Spinal cord (tissue), 10 donors: Measurements from ENCODE around the gene BRI3. TPM values are rescaled to one million over a fixed set of nuclear protein-coding genes. Genes with fewer than 3 reads are reported as not detected.

ENCODE experiments used
- DNase-seq, 6 donors: peaks; one replicate each; pipeline versions ENCODE4 v3.0.0 to v3.0.0-alpha.2; 2013 to 2015; ENCODE audit warnings: low spot score in 6 of 6, low read depth in 4 of 6
- H3K27ac ChIP-seq: one replicate; pipeline ENCODE4 v1.5.1; 2013; ENCODE audit warnings: low read depth, low read length, control low read depth
- H3K27me3 ChIP-seq: one replicate; pipeline ENCODE4 v1.6.1; 2013; ENCODE audit warnings: low read length; ENCODE audit not compliant: control insufficient read depth, insufficient read depth
- H3K36me3 ChIP-seq: one replicate; pipeline ENCODE4 v1.6.1; 2013; ENCODE audit warnings: low read length; ENCODE audit not compliant: control insufficient read depth, insufficient read depth
- H3K4me1 ChIP-seq: one replicate; pipeline ENCODE4 v1.6.1; 2013; ENCODE audit warnings: low read length; ENCODE audit not compliant: control insufficient read depth, insufficient read depth
- H3K4me3 ChIP-seq: one replicate; pipeline ENCODE4 v1.5.1; 2013; ENCODE audit warnings: low read depth, low read length, control low read depth
- H3K9me3 ChIP-seq: one replicate; pipeline ENCODE4 v1.6.1; 2013; ENCODE audit warnings: low read length; ENCODE audit not compliant: control insufficient read depth, insufficient read depth
- WGBS: methylation state at CpG from one replicate; pipeline ENCODE4 v1.1.5; 2013; ENCODE audit warnings: missing lambda C conversion rate; ENCODE audit not compliant: insufficient coverage; 5-methylcytosine and 5-hydroxymethylcytosine counted together
- polyA plus RNA-seq, 2 donors: library from polyadenylated mRNA; unstranded; fragments of 120-200 nt; gene quantifications; one replicate each; pipeline ENCODE4 v1.2.1, GENCODE V29; 2013; ENCODE audit not compliant: insufficient read length in 2 of 2
- total RNA-seq, 2 donors: library from RNA; depleted of rRNA in 1 of 2; stranded (reverse); fragments of 120-200 nt in 1 of 2; fragments of >200 nt in 1 of 2; gene quantifications; one replicate each; pipeline versions ENCODE4 v1.2.3 to v1.2.4, GENCODE V29; 2013 to 2014
- donor health status: healthy.

Gene BRI3
- total and polyA plus RNA-seq, 4 donors, result 20.1 to 86.2 (median 76.4) TPM

DNA sequence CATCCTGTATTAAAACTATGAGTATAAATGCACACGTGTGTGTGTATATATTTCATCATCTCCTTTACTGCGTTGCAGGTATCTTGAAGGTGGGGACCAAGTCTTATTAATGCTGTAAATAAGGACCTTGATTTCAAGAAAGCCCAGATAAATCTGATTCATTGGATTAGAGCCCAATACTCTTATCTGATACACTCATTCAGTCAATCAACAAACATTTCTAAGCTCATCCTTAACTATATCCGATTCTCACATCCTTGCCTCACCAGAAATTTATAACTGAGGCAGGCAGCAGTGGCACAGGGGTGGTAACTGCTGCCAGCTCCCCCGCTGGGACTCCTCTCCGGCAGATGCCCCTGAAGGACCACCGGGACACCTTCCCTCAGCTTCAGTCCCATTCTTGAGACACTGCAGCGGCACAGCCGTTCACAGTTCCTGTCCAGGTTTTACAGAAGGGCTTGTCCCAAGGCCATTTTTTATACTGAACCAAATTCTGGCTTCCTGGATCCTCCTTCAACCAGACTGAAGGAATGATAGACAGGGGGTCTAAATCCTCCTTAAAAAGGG is 54.0 kb downstream of the BRI3 start:
- Histone ChIP-seq H3K4me1 (no peaks in the 10 kb centered on the region), H3K36me3 (no peaks in the 10 kb centered on the region), H3K27me3 (no peaks in the 10 kb centered on the region), H3K27ac (no peak overlapping the region), H3K9me3 (peaks cover 3% of the 10 kb centered on the region), H3K4me3 (no peak overlapping the region)
- DNase-seq, result no peak
- WGBS, result 94% methylated on average over 6 of the region's 8 CpGs

DNA sequence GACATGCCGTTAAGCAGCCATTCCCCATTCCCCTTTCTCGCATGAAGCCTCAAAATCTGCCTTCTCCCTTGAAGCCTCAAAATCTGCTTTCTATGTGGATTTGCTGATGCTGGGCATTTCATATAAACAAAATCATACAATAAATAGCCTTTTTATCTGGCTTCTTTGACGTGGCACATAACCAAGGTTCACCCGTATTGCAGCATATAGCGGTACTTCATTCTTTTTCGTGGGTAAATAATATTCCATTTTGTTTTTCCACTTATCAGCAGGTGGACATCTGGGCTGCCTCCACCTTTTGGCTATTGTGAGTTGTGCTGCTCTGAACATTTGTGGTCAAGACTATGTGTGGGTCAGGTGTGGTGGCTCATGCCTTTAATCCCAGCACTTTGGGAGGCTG is 57.0 kb downstream of the BRI3 start:
- H3K4me3 ChIP-seq, result no peak overlapping the region
- peaks cover 3% of the 10 kb centered on the region for H3K9me3 ChIP-seq
- no peak overlapping the region for H3K27ac ChIP-seq
- no CpG with 5 or more reads among the region's 6 CpGs for WGBS
- H3K4me1 ChIP-seq, result no peaks in the 10 kb centered on the region
- no peak for DNase-seq
- no peaks in the 10 kb centered on the region for H3K36me3 ChIP-seq
- H3K27me3 ChIP-seq, result no peaks in the 10 kb centered on the region

DNA sequence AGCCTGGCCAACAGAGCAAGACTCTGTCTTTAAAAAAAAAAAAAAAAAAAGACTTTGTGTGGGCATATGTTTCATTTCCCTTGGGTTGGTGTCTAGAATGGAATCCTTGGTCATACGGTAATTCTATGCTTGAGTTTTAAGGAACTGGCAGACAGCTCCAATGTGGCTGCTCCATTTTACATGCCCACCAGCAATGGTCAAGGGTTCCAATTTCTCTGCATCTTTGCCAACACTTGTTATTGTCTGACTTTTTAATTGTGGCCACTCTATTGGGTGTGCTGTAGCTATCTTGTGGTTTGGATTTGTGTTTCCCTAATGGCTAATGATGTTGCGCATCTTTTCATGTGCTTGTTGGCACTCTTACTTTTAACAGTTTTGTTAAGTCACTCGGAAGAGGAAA is 57.6 kb downstream of the BRI3 start:
- no peaks in the 10 kb centered on the region for H3K4me1 ChIP-seq
- no peak overlapping the region for H3K4me3 ChIP-seq
- no peak for DNase-seq
- no peaks in the 10 kb centered on the region for H3K27me3 ChIP-seq
- H3K9me3 ChIP-seq, result peaks cover 3% of the 10 kb centered on the region
- no peaks in the 10 kb centered on the region for H3K36me3 ChIP-seq
- no peak overlapping the region for H3K27ac ChIP-seq
- WGBS, result no CpG with 5 or more reads among the region's 3 CpGs

DNA sequence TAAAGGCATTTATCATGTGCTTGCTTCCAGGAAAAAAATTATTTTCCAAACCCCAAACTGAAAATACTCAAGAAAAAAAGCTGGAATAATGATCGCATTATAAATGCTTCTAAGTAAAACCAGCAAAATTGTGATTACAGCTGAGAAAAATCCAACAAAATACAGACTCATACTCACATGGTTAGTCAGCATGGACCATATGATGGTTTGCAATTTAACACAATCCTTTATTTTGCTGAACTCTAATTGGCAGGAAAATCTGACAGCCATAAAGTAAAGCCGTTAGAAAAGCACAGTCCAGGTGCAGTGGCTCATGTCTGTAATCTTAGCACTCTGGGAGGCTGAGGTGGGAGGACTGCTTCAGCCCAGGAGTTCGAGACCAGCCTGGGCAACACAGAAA is 59.6 kb downstream of the BRI3 start:
- H3K9me3 ChIP-seq, result peaks cover 3% of the 10 kb centered on the region
- DNase-seq, result no peak
- H3K4me1 ChIP-seq, result no peaks in the 10 kb centered on the region
- no peaks in the 10 kb centered on the region for H3K36me3 ChIP-seq
- no peaks in the 10 kb centered on the region for H3K27me3 ChIP-seq
- WGBS, result 83% methylated on average over 2 of the region's 3 CpGs
- H3K27ac ChIP-seq, result no peak overlapping the region
- H3K4me3 ChIP-seq, result no peak overlapping the region

Other genes with a start within 250 kb of the BRI3 start
- gene LMTK2, start 174.8 kb upstream of the BRI3 start, total RNA-seq, result 10 to 100 TPM; 15.2 to 29.3 TPM
- gene LMTK2, start 174.8 kb upstream of the BRI3 start, polyA plus RNA-seq, result 10 to 100 TPM; 21.9 to 22.6 TPM
- 1 to 10 TPM in 1 of 2 donors, under 1 TPM in 1; 0.99 to 2.4 TPM for gene BHLHA15, start 70.2 kb upstream of the BRI3 start, total RNA-seq
- 1 to 10 TPM; 3.2 to 4.0 TPM for gene BHLHA15, start 70.2 kb upstream of the BRI3 start, polyA plus RNA-seq
- 10 to 100 TPM; 21.3 to 26.1 TPM for gene TECPR1, start 29.5 kb upstream of the BRI3 start, total RNA-seq
- gene TECPR1, start 29.5 kb upstream of the BRI3 start, polyA plus RNA-seq, result 10 to 100 TPM; 37.9 to 51.3 TPM
- gene BAIAP2L1, start 119.4 kb downstream of the BRI3 start, total RNA-seq, result 1 to 10 TPM; 1.5 to 2.0 TPM
- gene BAIAP2L1, start 119.4 kb downstream of the BRI3 start, polyA plus RNA-seq, result 1 to 10 TPM; 2.3 to 4.3 TPM